HG03432 (cell line): ENCODE measurements around the gene QSOX1.
A peak's percentile ranks its signal among the peaks of the same experiment; 100 is the strongest.

Experiments used
- ATAC-seq: cut with Tn5 transposase; IDR thresholded peaks from one replicate; pipeline ENCODE4 v1.9.1; 2021; ENCODE audit warnings: mild to moderate bottlenecking, moderate library complexity; ENCODE audit not compliant: unreplicated experiment

The QSOX1 gene

DNA sequence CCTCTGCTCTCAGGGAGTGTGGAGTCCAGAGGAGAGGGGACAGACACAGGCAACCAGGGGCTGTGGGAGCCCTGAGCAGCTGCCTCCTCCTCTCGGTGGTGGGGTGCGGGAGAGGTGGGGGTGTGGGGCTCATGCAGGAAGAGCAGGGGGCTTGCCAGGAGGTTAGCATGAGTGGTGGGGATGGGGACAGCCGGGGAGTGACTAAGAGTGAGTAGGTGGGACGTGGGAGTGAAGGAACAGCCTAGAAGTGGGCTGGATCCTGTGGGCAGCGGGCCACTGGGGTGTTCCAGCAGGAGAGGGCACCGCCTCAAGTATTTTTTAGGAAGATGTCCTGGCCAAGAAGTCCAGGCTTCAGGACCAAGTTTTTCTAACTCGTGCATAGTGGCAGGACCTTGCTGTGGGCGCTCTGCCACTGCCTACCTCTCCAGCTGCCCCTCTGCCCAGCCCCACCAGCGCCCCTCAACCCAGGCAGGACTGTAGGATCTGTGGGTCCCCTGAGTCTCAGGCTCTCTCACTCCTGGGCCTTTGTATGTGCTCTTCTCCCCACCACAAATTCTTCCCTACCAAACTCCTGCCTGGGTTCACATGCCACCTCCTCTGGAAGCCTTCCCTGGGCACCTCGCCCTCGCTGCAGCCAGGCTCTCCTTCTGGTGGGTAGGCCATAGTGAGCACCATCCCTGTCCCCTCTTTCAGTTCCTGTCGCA lies 56.6 kb downstream of the QSOX1 start:
- ATAC-seq: no peak

DNA sequence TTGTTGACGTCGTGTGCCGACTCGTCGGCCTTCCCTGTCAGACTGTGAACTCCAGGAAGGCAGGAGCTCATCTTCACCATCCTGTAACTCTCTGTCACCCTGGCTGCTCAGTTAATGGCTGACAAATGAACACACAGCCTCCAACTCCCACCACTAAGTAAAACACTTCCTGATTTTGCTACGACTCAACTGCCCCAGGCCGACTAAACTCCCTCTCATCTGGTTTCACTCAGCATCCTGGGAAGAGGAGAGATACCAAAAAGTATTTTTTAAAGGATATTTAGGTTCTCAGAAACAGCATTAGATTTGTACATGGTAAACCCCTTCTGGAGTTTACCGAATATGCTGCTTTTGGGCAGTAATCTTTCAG lies 57.2 kb downstream of the QSOX1 start:
- ATAC-seq: no peak

DNA sequence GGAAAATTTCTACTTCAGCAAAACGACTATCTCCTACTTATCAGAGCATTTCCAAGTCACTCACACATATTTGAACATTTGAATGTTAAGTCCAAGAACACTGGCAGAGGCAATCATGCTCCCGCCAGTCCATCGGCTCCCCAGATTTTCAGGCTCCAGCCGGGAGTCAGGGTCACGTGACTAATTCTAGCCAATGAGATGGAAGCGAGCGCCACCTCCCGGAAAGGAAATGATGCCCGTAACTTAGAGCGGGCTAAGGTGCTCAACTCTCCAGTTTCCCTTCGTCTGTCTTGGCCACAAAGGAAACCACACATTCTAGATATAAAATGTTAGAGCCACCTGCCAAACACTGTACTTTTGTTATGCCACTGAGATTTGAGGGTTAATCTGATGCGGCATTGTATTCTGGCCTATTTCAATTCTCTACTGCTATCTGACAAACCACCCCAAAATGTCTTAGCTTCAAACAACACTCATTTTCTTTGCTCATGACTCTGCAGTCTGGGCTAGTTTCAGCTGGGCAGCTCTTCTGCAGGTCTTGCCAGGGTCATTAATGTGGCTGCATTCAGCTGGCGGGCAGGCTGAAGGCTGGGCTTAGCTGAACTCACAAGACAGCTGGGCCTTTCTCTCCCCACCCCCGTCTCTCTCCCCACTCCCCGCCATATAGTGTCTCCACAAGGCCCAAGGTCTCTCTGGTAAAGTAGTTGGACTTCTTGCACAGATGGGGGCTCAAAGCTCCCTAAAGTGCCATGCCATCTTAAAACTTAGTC lies 58.9 kb downstream of the QSOX1 start:
- peak; percentile 56 for ATAC-seq

GRCh38 chr1:180215856-180216625 lies 61.4 kb downstream of the QSOX1 start:
- ATAC-seq: no peak

DNA sequence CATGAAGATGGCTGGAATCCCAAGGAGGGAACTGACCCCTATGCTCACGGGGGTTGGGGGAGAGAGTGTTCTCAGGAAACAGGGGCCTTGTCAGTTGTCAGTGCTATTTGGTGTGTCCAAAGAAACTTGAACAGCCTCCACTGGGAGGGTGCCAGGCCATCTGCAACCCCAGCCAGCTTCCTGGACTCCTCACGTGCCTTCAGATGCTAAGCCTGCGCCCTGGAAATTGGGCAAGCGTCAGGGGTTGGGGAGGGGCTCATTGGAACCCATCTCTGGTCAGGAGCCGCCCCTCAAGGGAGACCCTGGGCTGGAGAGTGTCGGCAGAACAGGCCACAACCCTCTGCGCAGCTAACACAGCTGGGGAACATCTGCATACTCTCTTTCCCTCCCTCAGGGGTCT lies 62.3 kb downstream of the QSOX1 start:
- ATAC-seq: no peak

DNA sequence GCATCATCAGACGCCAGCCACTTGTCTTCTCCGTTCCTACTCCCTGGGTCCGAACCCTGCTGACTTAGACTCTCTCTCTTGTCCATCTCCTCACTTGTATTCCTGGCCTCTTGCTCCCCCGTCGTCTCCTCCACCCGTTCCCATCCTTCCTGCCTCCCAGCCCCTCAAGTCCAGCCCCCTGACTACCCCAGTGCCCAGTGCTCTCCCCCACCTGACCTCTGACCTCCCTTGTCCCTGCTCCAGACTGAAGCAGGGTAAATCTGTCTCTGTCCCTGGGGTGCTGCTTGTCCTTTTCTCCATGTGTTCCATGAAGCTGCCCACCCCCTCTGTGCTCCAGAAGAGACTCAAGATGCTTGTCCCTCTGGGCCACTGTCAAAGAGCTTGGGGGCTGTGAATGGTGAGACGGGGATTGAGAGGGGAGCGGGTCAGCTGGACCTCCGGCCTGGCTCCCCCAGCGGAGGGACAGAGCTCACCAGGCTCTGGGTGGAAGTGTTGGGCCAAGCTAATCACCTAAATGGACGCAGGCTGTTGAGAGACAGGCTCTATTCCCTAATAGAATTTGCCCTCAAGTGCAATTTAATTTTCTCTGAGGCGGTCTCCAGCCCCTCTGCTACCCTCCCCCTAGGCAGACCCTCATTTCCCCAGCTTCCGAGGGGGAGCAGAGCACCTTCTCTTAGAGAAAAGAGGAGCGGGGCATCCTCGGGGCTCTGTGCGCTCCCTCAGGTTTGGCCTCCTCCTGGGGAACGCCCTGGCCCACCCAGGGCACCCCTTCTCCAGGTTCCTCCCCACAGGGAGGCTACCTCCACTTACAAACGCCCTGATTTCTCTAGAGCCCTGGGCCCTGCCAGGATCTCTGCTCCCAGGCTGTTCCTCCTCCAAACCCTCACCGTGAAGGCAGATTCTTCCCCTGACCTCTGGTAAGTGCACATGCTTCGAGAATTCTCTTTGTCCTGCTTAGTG lies 64.4 kb downstream of the QSOX1 start:
- ATAC-seq: no peak

DNA sequence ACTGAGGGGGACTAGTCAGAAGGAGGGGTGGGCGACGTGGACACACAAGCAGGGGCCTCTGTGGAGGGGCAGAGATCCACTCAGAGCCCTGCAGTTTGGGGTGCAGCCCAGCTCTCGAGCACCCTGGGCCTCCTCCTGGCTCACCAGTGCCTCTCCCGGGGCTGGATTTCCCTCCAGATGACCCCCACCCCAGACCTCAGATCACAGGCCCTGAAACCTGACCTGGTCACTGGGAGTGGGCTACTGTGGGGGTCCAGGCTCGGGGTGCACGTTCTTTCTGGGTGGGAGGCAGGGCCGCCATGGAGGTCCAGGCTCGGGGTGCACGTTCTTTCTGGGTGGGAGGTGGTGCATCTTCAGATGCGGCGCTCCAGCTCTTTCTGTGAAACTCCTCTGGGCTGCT lies 65.1 kb downstream of the QSOX1 start:
- ATAC-seq: no peak

- no peak for ATAC-seq
Observed at GRCh38 chr1:180221462-180221861, 66.8 kb downstream of the QSOX1 start.

- no peak for ATAC-seq
Observed at GRCh38 chr1:180224902-180225301, 70.2 kb downstream of the QSOX1 start.

DNA sequence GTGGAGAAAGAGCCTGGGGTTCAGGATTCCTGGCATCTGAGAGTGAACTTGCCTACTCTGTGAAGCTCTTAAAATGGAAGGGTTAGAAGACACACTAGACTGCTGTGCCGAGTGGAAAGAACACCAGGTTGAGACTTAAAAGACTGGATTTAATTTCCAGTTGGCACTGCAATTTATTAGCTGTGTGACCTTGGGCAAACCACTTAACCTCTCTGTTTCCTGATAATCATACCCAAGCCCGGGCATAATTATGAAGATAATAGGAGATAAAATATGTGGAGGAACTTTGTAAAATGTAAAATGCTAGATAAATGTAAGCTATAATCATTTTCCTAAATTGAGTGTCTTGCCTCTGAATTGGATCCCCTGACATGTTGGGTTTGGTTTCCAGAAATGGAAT lies 70.7 kb downstream of the QSOX1 start:
- ATAC-seq: no peak

GRCh38 chr1:180227861-180228647 lies 73.4 kb downstream of the QSOX1 start:
- no peak for ATAC-seq

GRCh38 chr1:180228648-180229482 lies 74.2 kb downstream of the QSOX1 start:
- ATAC-seq: peak; percentile 22

DNA sequence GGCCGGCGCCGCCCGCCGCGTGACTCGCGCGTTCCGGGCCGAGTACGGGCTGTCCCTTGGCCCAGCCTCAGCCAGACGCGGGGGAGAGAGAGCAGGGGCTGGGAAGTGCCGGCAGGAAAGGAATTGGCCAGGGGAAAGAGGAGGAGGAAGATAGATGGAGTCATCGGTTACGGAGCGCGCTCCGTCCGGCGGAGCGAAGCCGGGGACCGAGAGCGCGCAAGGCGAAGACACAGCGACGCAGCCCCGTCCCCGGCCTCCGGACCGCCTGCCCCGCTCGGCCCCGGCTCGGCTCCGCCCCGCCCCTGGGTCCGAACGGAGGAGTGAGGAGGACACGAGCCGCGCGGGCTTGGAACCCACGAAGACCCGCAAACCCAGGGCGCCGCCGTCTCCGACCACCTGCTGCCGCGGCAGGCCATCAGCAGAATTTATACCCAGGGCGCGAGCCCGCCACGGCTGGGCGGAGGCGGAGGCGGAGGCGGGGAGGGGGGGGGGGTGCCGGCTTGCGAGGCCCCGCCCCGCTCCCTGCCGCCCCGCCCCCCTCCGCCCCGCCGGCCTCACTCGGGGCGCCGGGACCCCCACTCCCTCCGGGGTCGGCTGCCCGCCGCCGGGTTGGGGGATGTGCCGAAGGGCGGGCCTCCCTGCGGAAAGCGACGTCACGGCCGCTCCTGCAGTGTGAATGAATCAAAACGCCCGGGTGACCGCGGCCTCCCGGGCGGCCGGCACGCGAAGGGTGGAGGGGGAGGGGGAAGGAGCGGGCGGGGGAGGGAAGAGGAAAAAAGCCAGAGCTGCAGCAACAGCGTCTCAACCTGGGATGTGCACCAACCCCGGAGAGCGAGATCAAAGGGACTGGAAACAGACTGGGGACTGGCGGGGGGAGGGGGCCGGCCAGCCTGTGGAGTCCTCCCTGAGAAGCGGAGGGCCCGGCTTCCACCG lies 75.1 kb downstream of the QSOX1 start, which contains the start of gene LHX4:
Gene LHX4 (plus strand): TSS at position 782 of the 933 bp plus-strand sequence. CDS start 266 bp downstream, outside the sequence.
- peak; percentile 57 for ATAC-seq

- no peak for ATAC-seq
Observed at GRCh38 chr1:180230416-180230790, 75.7 kb downstream of the QSOX1 start.

DNA sequence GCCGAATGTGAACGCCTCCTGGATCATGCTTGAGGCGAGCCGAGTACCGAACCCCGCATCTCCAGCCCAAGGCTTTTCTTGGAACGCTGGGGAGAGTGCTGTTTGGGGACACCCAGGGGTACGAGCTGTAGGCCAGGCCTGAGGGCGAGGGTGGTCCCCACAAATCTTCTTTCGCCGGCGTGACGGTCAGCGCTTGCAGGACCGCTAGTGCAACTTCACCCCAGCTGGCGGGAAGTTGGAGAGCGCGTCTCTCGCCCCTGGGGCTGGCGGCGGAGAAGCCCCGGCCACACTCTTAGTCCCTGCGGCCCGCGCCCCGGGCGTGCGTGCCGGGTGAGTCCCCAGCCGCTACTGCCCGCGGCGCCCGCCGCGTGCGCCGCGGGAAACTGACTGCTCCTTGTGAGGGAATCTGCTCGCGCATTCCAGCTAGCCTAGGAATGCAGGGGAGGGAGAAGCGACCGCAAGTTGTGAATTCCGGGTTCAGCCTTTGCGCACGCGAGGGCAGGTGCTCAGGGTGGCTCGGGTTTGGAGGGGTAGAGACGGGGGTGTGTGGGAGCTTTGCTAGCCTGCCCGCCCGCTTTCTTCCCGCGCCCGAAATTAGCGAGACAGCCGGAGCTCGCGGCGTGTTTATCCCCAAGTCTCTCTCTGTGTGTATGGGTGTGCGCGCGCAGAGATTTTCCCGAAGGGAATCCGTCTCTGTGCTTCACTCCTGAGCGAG lies 76.3 kb downstream of the QSOX1 start:
- ATAC-seq: no peak

GRCh38 chr1:180231506-180231921 lies 76.8 kb downstream of the QSOX1 start:
- ATAC-seq: no peak

GRCh38 chr1:180231936-180232335 lies 77.3 kb downstream of the QSOX1 start:
- ATAC-seq: no peak
